Renal cortex interstitium (tissue), 11 donors: ENCODE measurements around the gene TRIP4. TPM values are rescaled to one million over a fixed set of nuclear protein-coding genes. Genes with fewer than 3 reads are reported as not detected.
"Not testable (repeated sequence)": the region's sequence is repeated elsewhere in the genome, so short reads cannot be mapped to it uniquely, and the experiment has no call there.

Experiments used
- DNase-seq, 11 donors: peaks; one replicate each; pipeline ENCODE4 v3.0.0-alpha.2; 2013; ENCODE audit warnings: low read depth in 9 of 11, low spot score in 4 of 11; ENCODE audit errors: extremely low read depth in 1 of 11
- polyA plus RNA-seq, 3 donors: library from polyadenylated mRNA; unstranded; fragments of 120-200 nt; gene quantifications; one replicate each; pipeline ENCODE4 v1.2.1, GENCODE V29; 2013; ENCODE audit not compliant: insufficient read length in 3 of 3

The TRIP4 gene
- polyA plus RNA-seq, 3 donors: 36.8 to 48.0 (median 45.3) TPM

DNA sequence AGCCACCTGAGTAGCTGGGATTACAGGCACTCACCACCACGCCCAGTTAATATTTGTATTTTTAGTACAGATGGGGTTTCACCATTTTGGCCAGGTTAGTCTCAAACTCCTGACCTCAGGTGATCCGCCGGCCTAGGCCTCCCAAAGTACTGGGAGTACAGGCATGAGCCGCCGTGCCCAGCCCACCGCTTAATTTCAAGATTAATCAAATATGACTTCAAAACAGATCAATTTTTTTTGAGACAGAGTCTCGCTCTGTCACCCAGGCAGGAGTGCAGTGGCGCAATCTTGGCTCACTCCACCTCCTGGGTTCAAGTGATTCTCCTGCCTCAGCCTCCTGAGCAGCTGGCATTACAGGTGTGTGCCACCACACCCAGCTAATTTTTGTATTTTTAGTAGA is 16.3 kb upstream of the TRIP4 start:
- not testable (repeated sequence) for DNase-seq

GRCh38 chr15:64373360-64373759 is 14.3 kb upstream of the TRIP4 start:
- no peak for DNase-seq

- no peak for DNase-seq
Observed at GRCh38 chr15:64379216-64379960, 8.2 kb upstream of the TRIP4 start.

GRCh38 chr15:64380130-64380870 is 7.3 kb upstream of the TRIP4 start:
- not testable (repeated sequence) for DNase-seq

GRCh38 chr15:64381000-64381751 is 6.5 kb upstream of the TRIP4 start, which contains the start of gene PCLAF:
Gene PCLAF (minus strand): TSS chr15:64381441. CDS start chr15:64381371, 70 bp downstream.
- DNase-seq: peak; percentile 82 to 96 (median 91)

DNA sequence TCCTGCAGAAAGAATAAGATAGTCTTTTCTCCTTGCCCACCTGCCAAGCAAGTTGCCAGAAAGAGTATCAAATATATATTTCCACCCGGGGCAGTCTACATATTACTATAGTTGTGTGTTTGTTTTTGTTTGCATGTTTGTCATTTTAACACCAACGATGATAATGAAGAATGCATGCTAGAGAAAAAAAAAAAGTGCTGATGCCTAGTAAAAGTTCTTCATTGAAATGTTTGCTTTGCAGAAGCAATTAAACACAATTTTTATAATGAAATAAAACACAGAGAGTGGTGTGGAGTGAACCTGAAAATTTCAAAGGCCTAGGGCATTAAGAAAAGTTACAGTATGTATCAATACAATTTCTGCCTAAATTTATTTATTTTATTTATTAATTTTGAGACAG is 3.9 kb upstream of the TRIP4 start:
- no peak for DNase-seq

DNA sequence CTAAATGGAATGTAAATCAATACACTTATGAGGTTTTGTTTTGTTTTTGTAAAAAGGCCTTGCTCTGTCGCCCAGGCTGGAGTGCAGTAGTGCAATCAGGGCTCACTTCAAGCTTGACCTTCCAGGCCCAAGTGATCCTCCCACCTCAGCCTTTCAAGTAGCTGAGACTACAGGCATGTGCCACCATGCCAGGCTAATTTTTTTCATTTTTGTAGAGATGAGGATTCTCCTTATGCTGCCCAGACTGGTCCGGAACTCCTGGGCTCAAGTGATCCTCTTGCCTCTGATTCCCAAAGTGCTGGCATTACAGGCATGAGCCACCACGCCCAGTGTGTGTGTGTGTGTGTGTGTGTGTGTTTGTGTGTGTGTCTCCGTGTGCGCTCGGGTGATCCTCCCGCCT is 1.3 kb upstream of the TRIP4 start:
- DNase-seq: no peak

- no peak for DNase-seq
Observed at GRCh38 chr15:64389036-64389435, 1.4 kb downstream of the TRIP4 start.

GRCh38 chr15:64392471-64392870 is 4.8 kb downstream of the TRIP4 start:
- DNase-seq: not testable (repeated sequence)

GRCh38 chr15:64396789-64397188 is 9.2 kb downstream of the TRIP4 start:
- no peak for DNase-seq

GRCh38 chr15:64398575-64398974 is 10.9 kb downstream of the TRIP4 start:
- no peak for DNase-seq

DNA sequence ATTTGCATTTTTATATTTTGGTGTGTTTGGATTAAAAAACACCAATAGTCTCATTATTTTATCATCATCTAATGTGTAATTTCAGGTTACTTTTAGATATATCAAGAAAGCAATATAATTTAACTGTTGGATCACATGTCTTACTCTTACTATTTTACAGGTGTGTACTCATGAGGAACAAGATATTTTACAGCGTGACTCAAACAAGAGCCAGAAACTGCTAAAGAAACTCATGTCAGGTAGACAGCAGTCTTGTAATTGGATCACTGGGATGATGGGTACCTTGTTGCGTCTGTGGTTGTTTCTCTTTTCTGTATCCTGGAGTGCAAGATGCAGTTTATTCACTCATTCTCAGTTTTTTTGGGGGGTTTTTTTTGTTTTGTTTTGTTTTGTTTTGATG is 12.9 kb downstream of the TRIP4 start:
- no peak for DNase-seq

- no peak for DNase-seq
Observed at GRCh38 chr15:64412216-64412615, 24.6 kb downstream of the TRIP4 start.

DNA sequence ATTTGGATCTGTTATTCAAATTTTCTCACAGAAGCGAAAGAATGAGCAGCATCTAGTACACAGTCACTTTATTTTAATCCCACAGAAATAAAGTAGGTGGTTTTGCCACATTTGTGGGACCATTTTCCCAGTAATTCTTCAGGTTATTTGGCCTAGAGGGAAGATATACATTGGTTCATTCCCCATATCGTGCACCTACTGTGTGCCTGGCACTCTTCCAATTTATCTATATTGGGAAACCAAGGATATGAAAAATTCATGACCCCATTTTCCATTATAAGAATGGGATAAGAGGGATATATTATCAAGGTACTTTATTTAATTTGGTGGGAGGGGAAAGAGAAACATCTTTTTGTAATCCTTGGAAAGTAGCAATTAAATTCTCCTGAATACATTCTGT is 35.1 kb downstream of the TRIP4 start:
- no peak for DNase-seq

DNA sequence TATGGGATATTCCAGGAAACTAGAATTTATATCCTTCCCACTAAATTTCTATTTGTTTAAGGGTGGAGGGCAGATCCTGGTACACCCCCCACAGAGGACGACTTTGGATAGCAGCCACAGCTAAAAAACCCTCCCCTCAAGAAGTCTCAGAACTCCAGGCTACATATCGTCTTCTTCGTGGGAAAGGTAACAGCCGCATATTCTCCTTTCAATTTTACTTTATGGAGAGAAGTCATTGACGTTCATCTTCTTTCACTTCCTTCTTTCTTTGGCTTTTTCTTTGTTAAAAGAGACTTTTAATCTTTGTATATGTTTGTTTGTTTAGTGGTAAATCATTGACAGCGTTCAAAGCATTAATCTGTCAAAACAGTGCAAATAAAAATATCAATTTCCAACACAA is 36.3 kb downstream of the TRIP4 start:
- no peak for DNase-seq

GRCh38 chr15:64425221-64425620 is 37.6 kb downstream of the TRIP4 start:
- DNase-seq: no peak

- peak in 8 of 11 donors; percentile 3 to 51 (median 30) for DNase-seq
Observed at GRCh38 chr15:64426845-64427465, 39.3 kb downstream of the TRIP4 start.

DNA sequence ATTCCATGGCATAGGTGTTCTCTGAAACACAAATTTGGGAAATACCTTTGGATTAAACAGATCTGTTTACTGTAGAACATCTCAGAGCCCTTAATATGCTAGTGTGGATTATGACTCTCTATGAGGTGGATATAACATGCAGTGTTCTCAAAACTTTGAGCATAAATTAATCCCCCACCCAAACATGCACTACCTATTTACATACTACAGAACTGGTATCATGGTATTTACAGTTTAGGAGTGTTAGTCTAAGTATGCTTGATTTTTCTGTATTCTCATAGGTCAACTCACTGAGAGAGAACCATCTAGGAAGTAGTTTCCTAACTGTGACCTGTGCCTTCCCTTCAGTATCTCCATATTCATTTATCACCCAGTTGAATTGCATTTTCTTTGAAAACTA is 41.8 kb downstream of the TRIP4 start:
- no peak for DNase-seq

DNA sequence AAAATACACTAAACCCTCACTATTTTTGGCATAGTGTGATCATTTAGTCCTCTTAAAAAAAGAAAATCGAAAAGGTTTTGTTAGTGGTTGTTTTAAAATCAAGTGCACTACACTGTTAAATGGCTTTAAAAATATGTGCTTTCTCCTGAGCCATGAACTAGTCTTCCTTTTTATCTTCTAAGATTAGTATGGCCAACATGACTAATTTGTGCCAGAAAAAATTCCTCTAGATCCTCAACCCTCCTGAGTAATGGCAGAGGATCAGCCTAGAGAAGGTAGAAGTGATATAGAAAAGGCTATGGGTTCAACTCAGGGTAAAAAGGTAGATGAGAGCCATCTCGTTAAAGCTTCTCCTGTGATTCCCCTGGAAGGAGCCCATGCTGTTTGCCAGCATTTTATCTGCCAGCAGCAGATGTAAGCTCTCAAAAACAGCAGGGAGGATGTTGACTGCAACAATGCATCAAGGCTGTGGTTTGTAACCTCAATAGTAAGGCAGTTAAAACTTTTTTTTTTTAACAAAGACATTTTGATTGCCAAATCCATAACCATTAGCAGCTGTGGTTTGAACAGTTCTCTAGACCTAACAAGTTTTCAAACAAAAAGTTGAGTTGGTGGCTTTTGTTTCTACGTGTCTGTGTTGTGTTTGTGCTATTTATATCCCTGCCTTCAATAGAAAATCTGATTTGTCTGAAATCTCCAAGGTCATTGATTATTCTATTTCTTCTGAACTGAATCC is 42.5 kb downstream of the TRIP4 start:
- peak in 10 of 11 donors; percentile 15 to 59 (median 40) for DNase-seq
